Measurements from ENCODE around the gene FZD10. TPM values are rescaled to one million over a fixed set of nuclear protein-coding genes. Genes with fewer than 3 reads are reported as not detected.

FZD10 gene
- total and polyA plus RNA-seq, 2 experiments from 2014 or later, result 0.35 to 1.7 TPM

- no peak for TF ChIP-seq EZH2 (IDR thresholded peaks at IDR 0.05; ENCODE audit: borderline replicate concordance)
- no peak for TF ChIP-seq EZH2phosphoT487 (IDR thresholded peaks at IDR 0.05; ENCODE audit: low read depth, severe bottlenecking, unreplicated experiment)
- no peak for TF ChIP-seq CTCF (IDR thresholded peaks at IDR 0.05; ENCODE audit: poor library complexity)
Measured at GRCh38 chr12:130152386-130152785, 9.9 kb upstream of the FZD10 start.

GRCh38 chr12:130153803-130154202 lies 8.5 kb upstream of the FZD10 start:
- WGBS (ENCODE audit: low lambda C conversion rate, missing lambda C conversion rate), result 90% methylated on average over 7 of the region's 7 CpGs
- Histone ChIP-seq H2AFZ (no peak overlapping the region), H3K4me3 (no peak overlapping the region), H4K20me1 (ENCODE audit: insufficient read depth, poor library complexity, severe bottlenecking) (no peaks in the 10 kb centered on the region), H3K27ac (no peak overlapping the region), H3K4me2 (no peak overlapping the region), H3K9me3 (ENCODE audit: low read depth) (no peaks in the 10 kb centered on the region), H3K79me2 (no peaks in the 10 kb centered on the region), H3K36me3 (replicated peaks; ENCODE audit: insufficient read depth, low read depth) (no peaks in the 10 kb centered on the region), H3K27me3 (peaks cover 37% of the 10 kb centered on the region), H3K9me2 (replicated peaks; ENCODE audit: insufficient read depth) (no peaks in the 10 kb centered on the region), H3K4me1 (ENCODE audit: insufficient read depth) (no peaks in the 10 kb centered on the region)
- no peak for DNase-seq (ENCODE audit: low spot score)
- TF ChIP-seq EZH2 (IDR thresholded peaks at IDR 0.05; ENCODE audit: borderline replicate concordance), result no peak
- no peak for TF ChIP-seq CTCF (IDR thresholded peaks at IDR 0.05; ENCODE audit: poor library complexity)
- TF ChIP-seq EZH2phosphoT487 (IDR thresholded peaks at IDR 0.05; ENCODE audit: low read depth, severe bottlenecking, unreplicated experiment), result no peak

More at GRCh38 chr12:130152386-130152785, 9.9 kb upstream of the FZD10 start:
- H3K4me3 ChIP-seq, result no peak overlapping the region
- H2AFZ ChIP-seq, result no peak overlapping the region
- WGBS (ENCODE audit: low lambda C conversion rate, missing lambda C conversion rate), result 93% methylated on average over 12 of the region's 12 CpGs
- no peak overlapping the region for H3K4me2 ChIP-seq
- H3K79me2 ChIP-seq, result no peaks in the 10 kb centered on the region
- H3K9me3 ChIP-seq (ENCODE audit: low read depth), result no peaks in the 10 kb centered on the region
- no peaks in the 10 kb centered on the region for H3K36me3 ChIP-seq (replicated peaks; ENCODE audit: insufficient read depth, low read depth)
- no peaks in the 10 kb centered on the region for H4K20me1 ChIP-seq (ENCODE audit: insufficient read depth, poor library complexity, severe bottlenecking)
- H3K9me2 ChIP-seq (replicated peaks; ENCODE audit: insufficient read depth), result no peaks in the 10 kb centered on the region
- no peak overlapping the region for H3K27ac ChIP-seq
- no peaks in the 10 kb centered on the region for H3K4me1 ChIP-seq (ENCODE audit: insufficient read depth)
- peaks cover 26% of the 10 kb centered on the region for H3K27me3 ChIP-seq
- DNase-seq (ENCODE audit: low spot score), result no peak

DNA sequence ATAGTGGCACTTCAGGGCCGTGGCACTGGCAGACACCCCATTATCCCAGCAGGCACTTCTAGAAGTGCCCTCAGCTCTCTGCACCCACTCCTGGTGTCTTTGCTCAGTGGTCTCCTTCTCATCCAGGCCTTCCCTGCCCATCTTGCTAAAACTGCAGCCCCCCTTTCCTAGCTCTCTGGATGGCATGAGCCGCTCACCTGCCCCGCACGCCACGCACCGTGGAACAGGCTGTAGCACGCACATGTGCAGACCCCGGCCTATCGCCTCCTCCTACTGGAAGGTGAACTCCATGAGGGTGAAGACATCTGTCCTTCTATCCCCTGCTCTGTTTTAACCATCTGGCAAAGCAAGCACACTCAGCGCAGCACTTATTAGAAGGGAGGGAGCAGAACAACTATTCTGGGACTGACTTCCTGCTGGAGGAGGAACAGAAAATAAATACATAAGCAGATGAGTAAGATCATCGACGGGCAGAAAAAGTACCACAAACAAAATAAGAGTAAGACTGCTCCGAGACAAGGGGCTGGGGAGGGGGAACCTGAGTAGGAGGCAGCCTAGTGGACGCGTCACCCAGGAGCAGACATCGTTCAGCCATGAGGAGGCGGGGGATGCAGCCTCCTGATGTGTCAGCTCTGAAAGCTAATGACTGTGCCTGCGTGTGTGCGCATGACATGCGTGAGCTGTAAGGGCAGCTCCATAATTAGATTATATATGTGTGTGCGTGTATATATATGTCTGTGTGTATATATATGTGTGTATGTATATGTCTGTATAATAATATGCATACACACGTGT lies 7.8 kb upstream of the FZD10 start:
- H3K36me3 ChIP-seq (replicated peaks; ENCODE audit: insufficient read depth, low read depth), result no peaks in the 10 kb centered on the region
- peaks cover 43% of the 10 kb centered on the region for H3K27me3 ChIP-seq
- no peaks in the 10 kb centered on the region for H3K9me3 ChIP-seq (ENCODE audit: low read depth)
- H4K20me1 ChIP-seq (ENCODE audit: insufficient read depth, poor library complexity, severe bottlenecking), result no peaks in the 10 kb centered on the region
- H3K27ac ChIP-seq, result no peak overlapping the region
- H3K4me3 ChIP-seq, result no peak overlapping the region
- no peaks in the 10 kb centered on the region for H3K79me2 ChIP-seq
- H3K4me2 ChIP-seq, result no peak overlapping the region
- H3K4me1 ChIP-seq (ENCODE audit: insufficient read depth), result no peaks in the 10 kb centered on the region
- TF ChIP-seq CTCF (IDR thresholded peaks at IDR 0.05; ENCODE audit: poor library complexity) (no peak), EZH2phosphoT487 (IDR thresholded peaks at IDR 0.05; ENCODE audit: low read depth, severe bottlenecking, unreplicated experiment) (no peak), EZH2 (IDR thresholded peaks at IDR 0.05; ENCODE audit: borderline replicate concordance) (no peak)
- no peaks in the 10 kb centered on the region for H3K9me2 ChIP-seq (replicated peaks; ENCODE audit: insufficient read depth)
- no peak for DNase-seq (ENCODE audit: low spot score)
- H2AFZ ChIP-seq, result no peak overlapping the region
- 93% methylated on average over 22 of the region's 22 CpGs for WGBS (ENCODE audit: low lambda C conversion rate, missing lambda C conversion rate)
